Smooth muscle cell (in vitro differentiated cells): ENCODE measurements around the gene GSTM4. TPM values are rescaled to one million over a fixed set of nuclear protein-coding genes. Genes with fewer than 3 reads are reported as not detected.
"Not testable (repeated sequence)": the region's sequence is repeated elsewhere in the genome, so short reads cannot be mapped to it uniquely, and the experiment has no call there.

Experiments
- DNase-seq: peaks from one replicate; lab custom pipeline; 2025; ENCODE audit not compliant: unreplicated experiment; lab: John Stamatoyannopoulos, UW
- H2AFZ ChIP-seq: fragments of 200-600 bp; sonication (generic); 2 replicates; pipeline ENCODE4 v1.6.0; 2016; ENCODE audit warnings: antibody characterized with exemption, low read depth, mild to moderate bottlenecking
- H3F3A ChIP-seq: fragments of 200-600 bp; sonication (generic); 2 replicates; pipeline ENCODE4 v1.6.0; 2017; ENCODE audit warnings: antibody characterized with exemption, low read depth
- H3K27ac ChIP-seq: fragments of 200-600 bp; sonication (generic); 2 replicates; pipeline ENCODE4 v1.5.1; 2016; ENCODE audit warnings: low read depth, mild to moderate bottlenecking
- H3K27me3 ChIP-seq: fragments of 200-600 bp; sonication (generic); 2 replicates; pipeline ENCODE4 v1.6.1; 2016; ENCODE audit warnings: low read depth, mild to moderate bottlenecking
- H3K36me3 ChIP-seq: fragments of 200-600 bp; sonication (generic); 2 replicates; pipeline ENCODE4 v1.5.1; 2016; ENCODE audit warnings: low read depth
- H3K4me1 ChIP-seq: fragments of 200-600 bp; sonication (generic); 2 replicates; pipeline ENCODE4 v1.5.1; 2016; ENCODE audit warnings: low read depth
- H3K4me2 ChIP-seq: fragments of 200-600 bp; sonication (generic); 2 replicates; pipeline ENCODE4 v1.6.0; 2016; ENCODE audit warnings: mild to moderate bottlenecking
- H3K4me3 ChIP-seq: fragments of 200-600 bp; sonication (generic); 2 replicates; pipeline ENCODE4 v1.5.1; 2016; ENCODE audit warnings: mild to moderate bottlenecking
- H3K79me2 ChIP-seq: fragments of 200-600 bp; sonication (generic); 2 replicates; pipeline ENCODE4 v1.6.0; 2016; ENCODE audit warnings: low read depth, mild to moderate bottlenecking
- H3K9ac ChIP-seq: fragments of 200-600 bp; sonication (generic); 2 replicates; pipeline ENCODE4 v1.6.0; 2016; ENCODE audit warnings: low read depth
- H3K9me3 ChIP-seq: fragments of 200-600 bp; sonication (generic); replicated peaks from 2 replicates; pipeline ENCODE4 v1.5.1; 2016; ENCODE audit warnings: low read depth
- H4K20me1 ChIP-seq: fragments of 200-600 bp; sonication (generic); 2 replicates; pipeline ENCODE4 v1.6.0; 2016; ENCODE audit warnings: low read depth
- CTCF ChIP-seq: fragments of 200-600 bp; sonication (generic); IDR thresholded peaks from 2 replicates; pipeline ENCODE4 v1.5.1; 2017; ENCODE audit warnings: borderline replicate concordance, mild to moderate bottlenecking, antibody characterized with exemption; ENCODE audit not compliant: insufficient read depth, poor library complexity, severe bottlenecking
- WGBS: methylation state at CpG from one replicate; pipeline ENCODE4 v1.1.7; 2016; ENCODE audit warnings: low lambda C conversion rate; 5-methylcytosine and 5-hydroxymethylcytosine counted together
- polyA plus RNA-seq: library from polyadenylated mRNA; unstranded; fragments of >200 nt; fragmentation: Nextera tagmentation; extraction: Ambion mirVana; gene quantifications from 2 replicates; pipeline ENCODE4 v1.2.1, GENCODE V29; 2016
- total RNA-seq: library from RNA; depleted of rRNA; stranded (reverse); fragments of >200 nt; gene quantifications from 2 replicates; pipeline ENCODE4 v1.2.3, GENCODE V29; 2014

Gene GSTM4
- total and polyA plus RNA-seq, 2 experiments from 2014 or later = 25.8 to 34.4 TPM

GRCh38 chr1:109687641-109688499 is 32.0 kb downstream of the GSTM4 start, which contains the start of gene GSTM1:
Gene GSTM1 (plus strand): TSS chr1:109687817. CDS start chr1:109687874, 57 bp downstream.
- Histone ChIP-seq H2AFZ (no peak within 1 kb of the TSS), H3K9me3 (no peaks in the 10 kb centered on the region), H3K4me2 (peak within 1 kb of the TSS; percentile 74), H3K27ac (no peak within 1 kb of the TSS), H4K20me1 (no peaks in the 10 kb centered on the region), H3K9ac (no peak within 1 kb of the TSS), H3K4me3 (peak within 1 kb of the TSS; percentile 43), H3F3A (no peaks in the 10 kb centered on the region), H3K4me1 (no peaks in the 10 kb centered on the region), H3K79me2 (no peaks in the 10 kb centered on the region), H3K36me3 (no peaks in the 10 kb centered on the region), H3K27me3 (no peaks in the 10 kb centered on the region)
- WGBS = 45% methylated on average over 30 of the region's 46 CpGs
- no peak for TF ChIP-seq CTCF
- no peak for DNase-seq

DNA sequence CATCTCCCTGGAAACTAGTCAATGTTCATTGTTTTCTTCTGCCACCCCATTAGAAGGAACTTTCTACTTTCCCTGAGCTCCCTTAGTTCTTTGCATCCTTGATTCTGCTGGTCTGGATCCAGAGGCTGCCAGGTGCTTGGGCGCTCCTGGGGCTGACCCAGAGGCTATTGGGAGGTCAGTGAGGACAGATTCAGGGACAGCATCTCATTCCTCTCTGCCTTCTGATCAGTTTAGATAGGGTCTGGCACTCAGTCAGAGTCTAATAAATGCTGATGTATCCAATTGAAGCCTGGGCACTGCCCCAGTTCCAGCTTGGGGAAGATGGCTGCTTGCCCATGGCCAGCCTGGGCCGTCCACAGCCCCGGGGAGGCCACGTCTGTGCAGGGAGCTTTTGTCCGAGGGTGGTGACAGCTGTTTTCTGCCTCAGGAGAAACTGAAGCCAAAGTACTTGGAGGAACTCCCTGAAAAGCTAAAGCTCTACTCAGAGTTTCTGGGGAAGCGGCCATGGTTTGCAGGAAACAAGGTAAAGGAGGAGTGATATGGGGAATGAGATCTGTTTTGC is 34.0 kb downstream of the GSTM4 start:
- Histone ChIP-seq H3K36me3 (no peaks in the 10 kb centered on the region), H3K27ac (no peak overlapping the region), H3K27me3 (no peaks in the 10 kb centered on the region), H2AFZ (no peak overlapping the region), H3K4me1 (no peaks in the 10 kb centered on the region), H3K79me2 (no peaks in the 10 kb centered on the region), H4K20me1 (no peaks in the 10 kb centered on the region), H3K9me3 (no peaks in the 10 kb centered on the region), H3K4me3 (no peak overlapping the region), H3K4me2 (no peak overlapping the region), H3F3A (no peaks in the 10 kb centered on the region), H3K9ac (no peak overlapping the region)
- no peak for TF ChIP-seq CTCF
- WGBS = 98% methylated on average over 6 of the region's 6 CpGs
- DNase-seq = no peak

- Histone ChIP-seq H3K36me3 (no peaks in the 10 kb centered on the region), H3K79me2 (no peaks in the 10 kb centered on the region), H3K27ac (no peak overlapping the region), H3K9ac (no peak overlapping the region), H3K4me3 (no peak overlapping the region), H3K27me3 (no peaks in the 10 kb centered on the region), H3F3A (no peaks in the 10 kb centered on the region), H2AFZ (no peak overlapping the region), H3K4me1 (no peaks in the 10 kb centered on the region), H3K4me2 (no peak overlapping the region), H4K20me1 (no peaks in the 10 kb centered on the region), H3K9me3 (no peaks in the 10 kb centered on the region)
- TF ChIP-seq CTCF = no peak
- 86% methylated on average over 6 of the region's 6 CpGs for WGBS
- DNase-seq = no peak
These were observed 35.9 kb downstream of the GSTM4 start for GRCh38 chr1:109691759-109692158.

- H3K4me2 ChIP-seq, H3K36me3 ChIP-seq, H3K27ac ChIP-seq, H3K9me3 ChIP-seq, DNase-seq, H3K9ac ChIP-seq, H3K4me1 ChIP-seq, H3K79me2 ChIP-seq, H2AFZ ChIP-seq, H3K4me3 ChIP-seq, H4K20me1 ChIP-seq, H3F3A ChIP-seq, H3K27me3 ChIP-seq: not testable (repeated sequence)
- WGBS = 92% methylated on average over 5 of the region's 5 CpGs
These were observed 38.5 kb downstream of the GSTM4 start for GRCh38 chr1:109694400-109694799.

- H3K4me2 ChIP-seq, H3K9me3 ChIP-seq, H2AFZ ChIP-seq, H3K27ac ChIP-seq, H3K4me1 ChIP-seq, H3K27me3 ChIP-seq, DNase-seq, H3K36me3 ChIP-seq, H3F3A ChIP-seq, H4K20me1 ChIP-seq, H3K79me2 ChIP-seq, H3K9ac ChIP-seq, H3K4me3 ChIP-seq: not testable (repeated sequence)
- 80% methylated on average over 3 of the region's 3 CpGs for WGBS
These were observed 39.2 kb downstream of the GSTM4 start for GRCh38 chr1:109695138-109695537.
